Left lung (tissue), 10 donors: ENCODE data around the gene GPHN. TPM values are rescaled to one million over a fixed set of nuclear protein-coding genes. Genes with fewer than 3 reads are reported as not detected.
A peak's percentile ranks its signal among the peaks of the same experiment; 100 is the strongest.
"Not testable (repeated sequence)": the region's sequence is repeated elsewhere in the genome, so short reads cannot be mapped to it uniquely, and the experiment has no call there.

Experiments
- ATAC-seq: fragments of 200-7000 bp; cut with Tn5 transposase; one replicate; pipeline ENCODE4 v1.9.1; 2020; ENCODE audit warnings: moderate library complexity
- DNase-seq, 4 donors: peaks; one replicate each; pipeline ENCODE4 v3.0.0-alpha.2; 2013 to 2020
- H3K27ac ChIP-seq, 2 donors: fragments of 200-600 bp; sonication (generic) in 1 of 2; one replicate each; pipeline versions ENCODE4 v1.5.0 to v1.8.0; 2020 to 2021
- H3K27me3 ChIP-seq, 2 donors: fragments of 200-600 bp; sonication (generic) in 1 of 2; one replicate each; pipeline versions ENCODE4 v1.5.0 to v1.8.0; 2020 to 2021
- H3K36me3 ChIP-seq, 2 donors: fragments of 200-600 bp; sonication (generic) in 1 of 2; one replicate each; pipeline versions ENCODE4 v1.5.0 to v1.8.0; 2020 to 2021
- H3K4me1 ChIP-seq, 2 donors: fragments of 200-600 bp; one replicate each; pipeline ENCODE4 v1.8.0; 2021
- H3K4me3 ChIP-seq, 2 donors: fragments of 200-600 bp; sonication (generic) in 1 of 2; one replicate each; pipeline versions ENCODE4 v1.5.0 to v1.8.0; 2020 to 2021; ENCODE audit warnings: mild to moderate bottlenecking in 1 of 2
- H3K9me3 ChIP-seq, 2 donors: fragments of 200-600 bp; sonication (generic) in 1 of 2; one replicate each; pipeline versions ENCODE4 v1.5.0 to v1.8.0; 2020 to 2021
- CTCF ChIP-seq, 2 donors: fragments of 200-600 bp; sonication (generic) in 1 of 2; IDR thresholded peaks; one replicate each; pipeline versions ENCODE4 v1.5.0 to v1.8.0; 2021; ENCODE audit warnings: antibody characterized with exemption in 2 of 2
- intact Hi-C, 2 donors: fragments of 100-400 bp; cut with DNase I; formaldehyde crosslinking; loops; one replicate each; pipeline versions ENCODE4 v1.11.2 to v1.14.2; 2022
- polyA plus RNA-seq, 6 donors: library from polyadenylated mRNA; unstranded; fragments of 120-200 nt; gene quantifications; one replicate each; pipeline ENCODE4 v1.2.1, GENCODE V29; 2013; ENCODE audit not compliant: insufficient read length in 6 of 6
- total RNA-seq, 2 donors: library from RNA; stranded (reverse); fragmentation: NEBNext Ultra II Directional; extraction: Animal tissue kit (Norgen Biotek cat#: 25700); gene quantifications; one replicate each; pipeline ENCODE4 v1.2.1, GENCODE V29; 2021
- donor health status: DM: no; HTN: yes; CAD: no.
- donor health status: DM: no; HTN: no; CAD: no.

Gene GPHN
- total and polyA plus RNA-seq, 8 donors = 22.6 to 31.1 (median 25.7) TPM

DNA sequence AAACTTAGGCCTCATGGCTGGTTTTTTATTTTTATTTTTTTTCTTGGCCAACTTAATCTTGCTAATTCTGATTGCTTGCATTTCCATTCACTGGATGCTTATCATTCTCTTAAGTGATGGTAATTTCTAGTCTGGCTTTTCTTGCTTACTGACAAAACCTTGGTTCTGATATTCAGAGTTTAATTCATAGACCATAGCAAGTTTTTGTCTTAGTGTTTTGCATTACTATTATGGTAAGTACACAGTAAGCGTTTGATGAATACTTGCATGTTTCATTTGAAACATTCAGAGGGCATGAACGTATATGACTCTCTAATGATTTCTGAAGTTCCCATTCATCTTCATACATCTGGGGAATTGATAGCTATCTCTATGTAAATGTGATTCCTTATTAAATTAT lies 55.8 kb downstream of the GPHN start:
- DNase-seq (no peak), ATAC-seq (no peak)
- H3K27ac ChIP-seq = no peak overlapping the region
- intact Hi-C loops = no loop called here
- H3K9me3 ChIP-seq = no peaks in the 10 kb centered on the region
- no peaks in the 10 kb centered on the region for H3K27me3 ChIP-seq
- no peak for TF ChIP-seq CTCF (IDR thresholded peaks at IDR 0.05)
- H3K4me3 ChIP-seq = no peak overlapping the region
- no peaks in the 10 kb centered on the region for H3K4me1 ChIP-seq
- no peaks in the 10 kb centered on the region for H3K36me3 ChIP-seq

DNA sequence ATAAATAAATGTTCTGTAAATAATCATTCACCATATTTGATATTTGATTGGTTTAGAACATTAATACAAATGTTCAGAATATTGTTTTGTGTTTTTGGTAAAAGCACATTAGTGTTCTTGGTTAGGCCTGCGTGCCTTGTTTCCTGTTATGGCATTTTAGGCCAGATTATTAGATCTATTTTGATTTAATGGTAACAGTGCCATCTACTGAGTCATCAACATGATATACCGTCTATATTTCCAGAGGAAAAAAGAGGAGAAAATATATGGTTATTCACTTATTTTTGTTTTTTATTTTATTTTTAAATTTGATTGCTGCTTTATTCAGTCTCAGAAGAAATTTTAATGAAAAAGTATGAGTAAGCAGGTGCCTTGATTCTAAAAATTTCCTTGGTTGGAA lies 60.3 kb downstream of the GPHN start:
- ATAC-seq = no peak
- no peaks in the 10 kb centered on the region for H3K36me3 ChIP-seq
- peaks cover 0 to under 1% of the 10 kb centered on the region in 2 donors for H3K9me3 ChIP-seq

GRCh38 chr14:66572826-66573225 lies 64.9 kb downstream of the GPHN start:
- no peak for ATAC-seq
- Histone ChIP-seq H3K27me3 (no peaks in the 10 kb centered on the region), H3K4me3 (no peak overlapping the region), H3K36me3 (no peaks in the 10 kb centered on the region), H3K9me3 (peaks cover 0 to 43% of the 10 kb centered on the region in 2 donors), H3K4me1 (no peaks in the 10 kb centered on the region), H3K27ac (no peak overlapping the region)
- DNase-seq = no peak
- intact Hi-C loops = no loop called here
- TF ChIP-seq CTCF (IDR thresholded peaks at IDR 0.05) = no peak

More for the DNA sequence above, 60.3 kb downstream of the GPHN start:
- TF ChIP-seq CTCF (IDR thresholded peaks at IDR 0.05) = no peak
- intact Hi-C loops = no loop called here
- no peak for DNase-seq
- no peak overlapping the region for H3K4me3 ChIP-seq
- H3K4me1 ChIP-seq = no peaks in the 10 kb centered on the region
- H3K27ac ChIP-seq = no peak overlapping the region
- H3K27me3 ChIP-seq = no peaks in the 10 kb centered on the region

- TF ChIP-seq CTCF (IDR thresholded peaks at IDR 0.05) = no peak
- Histone ChIP-seq H3K27me3 (no peaks in the 10 kb centered on the region), H3K9me3 (peaks cover 0 to 57% of the 10 kb centered on the region in 2 donors), H3K27ac (no peak overlapping the region), H3K4me3 (no peak overlapping the region), H3K4me1 (no peaks in the 10 kb centered on the region), H3K36me3 (no peaks in the 10 kb centered on the region)
- ATAC-seq (no peak), DNase-seq (no peak)
- intact Hi-C loops = no loop called here
These were observed 67.1 kb downstream of the GPHN start for GRCh38 chr14:66575014-66575413.

DNA sequence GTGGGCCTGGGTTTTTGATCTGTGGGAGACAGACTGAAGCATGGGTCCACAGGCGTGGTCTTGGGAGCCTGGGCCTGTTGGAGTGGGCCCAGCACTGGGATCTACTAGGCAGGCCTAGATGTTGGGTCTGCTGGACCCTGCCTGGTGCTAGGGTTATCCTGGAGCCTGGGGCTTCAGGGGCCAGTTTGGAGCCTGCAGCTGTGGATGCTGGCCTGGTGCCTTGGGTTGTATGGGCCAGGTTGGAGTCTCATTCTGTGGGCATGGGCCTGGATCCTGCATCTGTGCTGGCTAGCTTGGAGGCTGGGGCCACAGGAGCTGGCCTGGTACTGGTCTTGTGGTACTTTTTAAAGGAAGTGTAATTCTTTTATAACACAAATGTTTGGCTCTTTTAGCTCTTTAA lies 68.0 kb downstream of the GPHN start:
- Histone ChIP-seq H3K4me1 (no peaks in the 10 kb centered on the region), H3K4me3 (no peak overlapping the region), H3K36me3 (no peaks in the 10 kb centered on the region), H3K9me3 (peaks cover 0 to 57% of the 10 kb centered on the region in 2 donors), H3K27me3 (no peaks in the 10 kb centered on the region), H3K27ac (no peak overlapping the region)
- DNase-seq (peak in 1 of 4 donors; percentile 28), ATAC-seq (no peak)
- intact Hi-C loops = no loop called here
- no peak for TF ChIP-seq CTCF (IDR thresholded peaks at IDR 0.05)

- H3K27ac ChIP-seq, H3K4me1 ChIP-seq, H3K36me3 ChIP-seq, H3K4me3 ChIP-seq, H3K27me3 ChIP-seq, intact Hi-C loops, ATAC-seq, DNase-seq: not testable (repeated sequence)
- H3K9me3 ChIP-seq = peaks cover 0 to 28% of the 10 kb centered on the region in 2 donors
These were observed 79.8 kb downstream of the GPHN start for GRCh38 chr14:66587753-66588152.
